Muscle of arm (tissue), 14 donors: ENCODE results near the gene KIR2DL4. TPM values are rescaled to one million over a fixed set of nuclear protein-coding genes. Genes with fewer than 3 reads are reported as not detected.
"Not testable (repeated sequence)": the region's sequence is repeated elsewhere in the genome, so short reads cannot be mapped to it uniquely, and the experiment has no call there.

ENCODE experiments used
- DNase-seq: peaks from one replicate; pipeline ENCODE4 v3.0.0-alpha.2; 2013
- long read RNA-seq, 11 donors: transcript quantifications; one replicate each; lab custom pipeline, GENCODE V29; 2026
- polyA plus RNA-seq, 12 donors: library from polyadenylated mRNA; unstranded; fragments of 120-200 nt; gene quantifications; one replicate each; pipeline ENCODE4 v1.2.1, GENCODE V29; 2013; ENCODE audit not compliant: insufficient read length in 12 of 12

KIR2DL4 gene
- under 1 TPM in 1 of 12 donors, not detected in 11; 0.15 TPM for polyA plus RNA-seq
- long read RNA-seq, donor 1, result 0 reads
- long read RNA-seq, donor 2, result 0 reads
- long read RNA-seq, donor 3, result 0 reads
- long read RNA-seq, donor 4, result 0 reads
- long read RNA-seq, donor 5, result 0 reads
- long read RNA-seq, donor 6, result 0 reads
- long read RNA-seq, donor 7, result 0 reads
- long read RNA-seq, donor 8, result 0 reads
- long read RNA-seq, donor 9, result 0 reads
- long read RNA-seq, donor 10, result 0 reads
- long read RNA-seq, donor 11, result 0 reads

GRCh38 chr19:54803410-54803809 lies at the start of gene KIR2DL4:
TSS of gene KIR2DL4 (plus strand) at chr19:54803610. CDS start at chr19:54803652, 42 bp downstream.
- no peak for DNase-seq

- not testable (repeated sequence) for DNase-seq
Observed at GRCh38 chr19:54756204-54757110, 47.0 kb upstream of the KIR2DL4 start.

- DNase-seq, result not testable (repeated sequence)
Observed at GRCh38 chr19:54758577-54758976, 44.8 kb upstream of the KIR2DL4 start.

- not testable (repeated sequence) for DNase-seq
Observed at GRCh38 chr19:54764219-54764618, 39.2 kb upstream of the KIR2DL4 start.

- not testable (repeated sequence) for DNase-seq
Observed at GRCh38 chr19:54766464-54766863, 36.9 kb upstream of the KIR2DL4 start.

- not testable (repeated sequence) for DNase-seq
Observed at GRCh38 chr19:54769646-54770045, 33.8 kb upstream of the KIR2DL4 start, which contains the start of gene KIR2DL1. TSS of gene KIR2DL1 (plus strand) at chr19:54769793. CDS start at chr19:54769851, 58 bp downstream.

- DNase-seq, result not testable (repeated sequence)
Observed at GRCh38 chr19:54770511-54770910, 32.9 kb upstream of the KIR2DL4 start.

- not testable (repeated sequence) for DNase-seq
Observed at GRCh38 chr19:54771018-54771960, 32.1 kb upstream of the KIR2DL4 start.

GRCh38 chr19:54772666-54773065 lies 30.7 kb upstream of the KIR2DL4 start:
- DNase-seq, result not testable (repeated sequence)

GRCh38 chr19:54775095-54775815 lies 28.2 kb upstream of the KIR2DL4 start:
- DNase-seq, result not testable (repeated sequence)

GRCh38 chr19:54775830-54776229 lies 27.6 kb upstream of the KIR2DL4 start:
- DNase-seq, result not testable (repeated sequence)

- DNase-seq, result not testable (repeated sequence)
Observed at GRCh38 chr19:54777851-54778250, 25.6 kb upstream of the KIR2DL4 start.

- DNase-seq, result not testable (repeated sequence)
Observed at GRCh38 chr19:54778896-54779295, 24.5 kb upstream of the KIR2DL4 start.

GRCh38 chr19:54782916-54783315 lies 20.5 kb upstream of the KIR2DL4 start:
- DNase-seq, result not testable (repeated sequence)

GRCh38 chr19:54786091-54786723 lies 17.2 kb upstream of the KIR2DL4 start:
- DNase-seq, result not testable (repeated sequence)

- not testable (repeated sequence) for DNase-seq
Observed at GRCh38 chr19:54788154-54788553, 15.3 kb upstream of the KIR2DL4 start.

- no peak for DNase-seq
Observed at GRCh38 chr19:54790711-54791110, 12.7 kb upstream of the KIR2DL4 start.

GRCh38 chr19:54791476-54791875 lies 11.9 kb upstream of the KIR2DL4 start:
- DNase-seq, result no peak

- no peak for DNase-seq
Observed at GRCh38 chr19:54792814-54793213, 10.6 kb upstream of the KIR2DL4 start.

GRCh38 chr19:54795758-54796157 lies 7.7 kb upstream of the KIR2DL4 start:
- DNase-seq, result no peak
